HG03039 (cell line): ENCODE data around the gene SESN3.
A peak's percentile ranks its signal among the peaks of the same experiment; 100 is the strongest.
"Not testable (repeated sequence)": the region's sequence is repeated elsewhere in the genome, so short reads cannot be mapped to it uniquely, and the experiment has no call there.

ENCODE experiments used
- ATAC-seq: cut with Tn5 transposase; IDR thresholded peaks from one replicate; pipeline ENCODE4 v1.9.1; 2021; ENCODE audit warnings: mild to moderate bottlenecking, moderate library complexity; ENCODE audit not compliant: unreplicated experiment

SESN3 gene

GRCh38 chr11:95231127-95231880 is at the start of gene SESN3:
TSS of gene SESN3 (minus strand) at chr11:95231202. CDS start at chr11:95230860, 342 bp downstream.
- ATAC-seq: peak; percentile 98

GRCh38 chr11:95279921-95280868 is 49.2 kb upstream of the SESN3 start:
- no peak for ATAC-seq

- no peak for ATAC-seq
These were observed 46.9 kb upstream of the SESN3 start for GRCh38 chr11:95277868-95278267.

GRCh38 chr11:95276139-95276538 is 45.1 kb upstream of the SESN3 start:
- no peak for ATAC-seq

- ATAC-seq: not testable (repeated sequence)
These were observed 42.6 kb upstream of the SESN3 start for GRCh38 chr11:95273618-95274017.

- no peak for ATAC-seq
These were observed 38.2 kb upstream of the SESN3 start for GRCh38 chr11:95269036-95269819.

GRCh38 chr11:95268391-95268790 is 37.4 kb upstream of the SESN3 start:
- ATAC-seq: no peak

GRCh38 chr11:95267601-95268213 is 36.7 kb upstream of the SESN3 start:
- no peak for ATAC-seq

GRCh38 chr11:95266751-95267374 is 35.9 kb upstream of the SESN3 start:
- ATAC-seq: no peak

GRCh38 chr11:95264881-95265280 is 33.9 kb upstream of the SESN3 start:
- ATAC-seq: no peak

- ATAC-seq: no peak
These were observed 32.2 kb upstream of the SESN3 start for GRCh38 chr11:95262994-95263765.

- no peak for ATAC-seq
These were observed 26.5 kb upstream of the SESN3 start for GRCh38 chr11:95257456-95257971.

GRCh38 chr11:95256321-95256779 is 25.3 kb upstream of the SESN3 start:
- no peak for ATAC-seq

- no peak for ATAC-seq
These were observed 24.5 kb upstream of the SESN3 start for GRCh38 chr11:95255251-95256145.

GRCh38 chr11:95254716-95255115 is 23.7 kb upstream of the SESN3 start:
- ATAC-seq: peak; percentile 12

GRCh38 chr11:95254131-95254704 is 23.2 kb upstream of the SESN3 start:
- ATAC-seq: peak; percentile 98

GRCh38 chr11:95253141-95253540 is 22.1 kb upstream of the SESN3 start:
- ATAC-seq: no peak

GRCh38 chr11:95252586-95252985 is 21.6 kb upstream of the SESN3 start:
- ATAC-seq: no peak
